Measurements from ENCODE around the gene CDC14B. TPM values are rescaled to one million over a fixed set of nuclear protein-coding genes. Genes with fewer than 3 reads are reported as not detected.
A peak's percentile ranks its signal among the peaks of the same experiment; 100 is the strongest.

The CDC14B gene
- total RNA-seq, 1 experiment from 2014 or later: 57.1 TPM

- no peak for TF ChIP-seq ERG (CRISPR knock-in tag; IDR thresholded peaks at IDR 0.05)
- TF ChIP-seq NFATC4 (CRISPR knock-in tag; IDR thresholded peaks at IDR 0.05): no peak
- no peak for TF ChIP-seq NFE2L1 (CRISPR knock-in tag; IDR thresholded peaks at IDR 0.05)
Measured at GRCh38 chr9:96514800-96515158, 104.9 kb downstream of the CDC14B start (continued).

- Mint-ChIP-seq H3K27ac (no peak overlapping the region), H3K9me3 (no peaks in the 10 kb centered on the region; the same call in 1 of the 2 replicates), H3K27me3 (ENCODE audit: low read depth) (no peaks in the 10 kb centered on the region), H3K36me3 (peaks cover 44% of the 10 kb centered on the region), H3K4me3 (no peak overlapping the region), H3K4me1 (peaks cover 11% of the 10 kb centered on the region)
- no peak for ATAC-seq
- no peak for TF ChIP-seq ZSCAN18 (CRISPR knock-in tag; IDR thresholded peaks at IDR 0.05)
- TF ChIP-seq ATF3 (CRISPR knock-in tag; conservative IDR thresholded peaks at IDR 0.05): no peak
- no peak for TF ChIP-seq ESRRA (CRISPR knock-in tag; IDR thresholded peaks at IDR 0.05; ENCODE audit: borderline replicate concordance)
- no peak for TF ChIP-seq ATF2 (CRISPR knock-in tag; IDR thresholded peaks at IDR 0.05; ENCODE audit: borderline replicate concordance, low read depth)
- no peak for TF ChIP-seq MLX (CRISPR knock-in tag; IDR thresholded peaks at IDR 0.05)
- TF ChIP-seq TP53 (CRISPR knock-in tag; IDR thresholded peaks at IDR 0.05): no peak
- TF ChIP-seq ERG (CRISPR knock-in tag; IDR thresholded peaks at IDR 0.05): no peak
- ChIA-PET CTCF (no interaction called here), POLR2A (no interaction called here)
- DNase-seq (ENCODE audit: low spot score): no peak
Measured at GRCh38 chr9:96514108-96514799, 105.4 kb downstream of the CDC14B start.

- POLR2A ChIA-PET: no interaction called here
- ATAC-seq: no peak
Measured at GRCh38 chr9:96513622-96514021, 106.0 kb downstream of the CDC14B start.

GRCh38 chr9:96512240-96512639 lies 107.4 kb downstream of the CDC14B start:
- ATAC-seq (no peak), DNase-seq (ENCODE audit: low spot score) (no peak)
- H3K9me3 Mint-ChIP-seq: no peaks in the 10 kb centered on the region; the same call in 1 of the 2 replicates
- no peak overlapping the region for H3K27ac Mint-ChIP-seq
- peaks cover 12% of the 10 kb centered on the region for H3K4me1 Mint-ChIP-seq
- TF ChIP-seq RORB (CRISPR knock-in tag; IDR thresholded peaks at IDR 0.05): no peak
- peak; percentile 65; the same call in 1 of the 2 replicates for TF ChIP-seq ZNF121 (CRISPR knock-in tag; IDR thresholded peaks at IDR 0.05)
- CTCF ChIA-PET: no interaction called here
- peaks cover 48% of the 10 kb centered on the region for H3K36me3 Mint-ChIP-seq
- no peaks in the 10 kb centered on the region for H3K27me3 Mint-ChIP-seq (ENCODE audit: low read depth)
- no peak overlapping the region for H3K4me3 Mint-ChIP-seq
- POLR2A ChIA-PET: no interaction called here

More at GRCh38 chr9:96513622-96514021, 106.0 kb downstream of the CDC14B start:
- no peak overlapping the region for H3K4me3 Mint-ChIP-seq
- H3K27ac Mint-ChIP-seq: peak overlapping the region; percentile 89; the same call in 1 of the 2 replicates
- no peaks in the 10 kb centered on the region for H3K27me3 Mint-ChIP-seq (ENCODE audit: low read depth)
- no peak for DNase-seq (ENCODE audit: low spot score)
- H3K36me3 Mint-ChIP-seq: peaks cover 48% of the 10 kb centered on the region
- no peak for TF ChIP-seq NFE2L1 (CRISPR knock-in tag; IDR thresholded peaks at IDR 0.05)
- TF ChIP-seq NFATC4 (CRISPR knock-in tag; IDR thresholded peaks at IDR 0.05): no peak
- no peak for TF ChIP-seq ZNF232 (CRISPR knock-in tag; IDR thresholded peaks at IDR 0.05)
- CTCF ChIA-PET: no interaction called here
- H3K9me3 Mint-ChIP-seq: no peaks in the 10 kb centered on the region; the same call in 1 of the 2 replicates
- H3K4me1 Mint-ChIP-seq: peaks cover 12% of the 10 kb centered on the region
